ENCODE data around the gene MGAT4B. TPM values are rescaled to one million over a fixed set of nuclear protein-coding genes. Genes with fewer than 3 reads are reported as not detected.
A peak's percentile ranks its signal among the peaks of the same experiment; 100 is the strongest.

Gene MGAT4B
- total RNA-seq, 4 donors from 2014 or later: 495 to 1,114 (median 787) TPM

GRCh38 chr5:179797741-179798140 is 8.9 kb downstream of the MGAT4B start:
- in situ Hi-C loops (cut with MboI; ENCODE audit: low pct_ligation_motif_present in 1 of 4, low pct_unique_long_range_greater_than_20kb in 1 of 4, low sequenced_read_pairs in 3 of 4): no loop called here
- no peaks in the 10 kb centered on the region for H3K27me3 ChIP-seq
- H3K36me3 ChIP-seq: peaks cover 0 to 37% (median 23%) of the 10 kb centered on the region in 4 donors
- DNase-seq: no peak
- 91% methylated on average over 17 of the region's 30 CpGs; no CpG with 5 or more reads in 1 of the 2 donors for WGBS, 2 donors (ENCODE audit: low coverage in 1 of 2)
- H3K4me3 ChIP-seq: no peak overlapping the region
- no peak overlapping the region for H3K27ac ChIP-seq
- no peaks in the 10 kb centered on the region for H3K9me3 ChIP-seq
- intact Hi-C loops (cut with DNase I; ENCODE audit: low total_unique reads): no loop called here
- H3K4me1 ChIP-seq: peaks cover 29 to 54% (median 38%) of the 10 kb centered on the region in 4 donors
- no peak for TF ChIP-seq POLR2AphosphoS5 (IDR thresholded peaks at IDR 0.05)
- no peak for TF ChIP-seq CTCF (IDR thresholded peaks at IDR 0.05)
- no peak for TF ChIP-seq EP300 (IDR thresholded peaks at IDR 0.05; ENCODE audit: low read depth)
- no peak for TF ChIP-seq POLR2A (IDR thresholded peaks at IDR 0.05)

GRCh38 chr5:179796877-179797608 is 9.6 kb downstream of the MGAT4B start:
- peak overlapping the region in 3 of 4 donors; percentile 34 to 72 (median 51) for H3K4me3 ChIP-seq
- H3K4me1 ChIP-seq: peaks cover 22 to 53% (median 32%) of the 10 kb centered on the region in 4 donors
- DNase-seq: no peak
- intact Hi-C loops (cut with DNase I; ENCODE audit: low total_unique reads): no loop called here
- WGBS, 2 donors (ENCODE audit: low coverage in 1 of 2): 84 to 90% methylated on average over 5 to 21 of the region's 21 CpGs
- no peaks in the 10 kb centered on the region for H3K9me3 ChIP-seq
- peak overlapping the region; percentile 88 to 92 (median 90) for H3K27ac ChIP-seq
- in situ Hi-C loops (cut with MboI; ENCODE audit: low pct_ligation_motif_present in 1 of 4, low pct_unique_long_range_greater_than_20kb in 1 of 4, low sequenced_read_pairs in 3 of 4): no loop called here
- peaks cover 0 to 37% (median 23%) of the 10 kb centered on the region in 4 donors for H3K36me3 ChIP-seq
- H3K27me3 ChIP-seq: no peaks in the 10 kb centered on the region
- TF ChIP-seq CTCF (IDR thresholded peaks at IDR 0.05) (no peak), POLR2AphosphoS5 (IDR thresholded peaks at IDR 0.05) (no peak), EP300 (IDR thresholded peaks at IDR 0.05; ENCODE audit: low read depth) (no peak), POLR2A (IDR thresholded peaks at IDR 0.05) (no peak)

GRCh38 chr5:179795863-179796833 is 10.5 kb downstream of the MGAT4B start:
- peaks cover 19 to 46% (median 29%) of the 10 kb centered on the region in 4 donors for H3K4me1 ChIP-seq
- intact Hi-C loops (cut with DNase I; ENCODE audit: low total_unique reads) (no loop called here), in situ Hi-C loops (cut with MboI; ENCODE audit: low pct_ligation_motif_present in 1 of 4, low pct_unique_long_range_greater_than_20kb in 1 of 4, low sequenced_read_pairs in 3 of 4) (no loop called here)
- H3K36me3 ChIP-seq: peaks cover 0 to 35% (median 21%) of the 10 kb centered on the region in 4 donors
- H3K27me3 ChIP-seq: no peaks in the 10 kb centered on the region
- no peaks in the 10 kb centered on the region for H3K9me3 ChIP-seq
- H3K4me3 ChIP-seq: peak overlapping the region; percentile 34 to 72 (median 44)
- peak overlapping the region; percentile 88 to 92 (median 90) for H3K27ac ChIP-seq
- TF ChIP-seq EP300 (IDR thresholded peaks at IDR 0.05; ENCODE audit: low read depth) (no peak), CTCF (IDR thresholded peaks at IDR 0.05) (peak; percentile 31 to 86 (median 70)), POLR2AphosphoS5 (IDR thresholded peaks at IDR 0.05) (peak in 2 of 3 donors; percentile 50 to 66), POLR2A (IDR thresholded peaks at IDR 0.05) (peak; percentile 66)
- 8% methylated on average over 29 of the region's 113 CpGs; no CpG with 5 or more reads in 1 of the 2 donors for WGBS, 2 donors (ENCODE audit: low coverage in 1 of 2)
- peak; percentile 88 for DNase-seq

Measured in transverse colon (tissue), 4 donors.